K562 (cell line): ENCODE results near the gene DSG3. TPM values are rescaled to one million over a fixed set of nuclear protein-coding genes. Genes with fewer than 3 reads are reported as not detected.
A peak's percentile ranks its signal among the peaks of the same experiment; 100 is the strongest.

Experiments used
- ARID4B ChIP-seq: sonication (generic); formaldehyde crosslinking; IDR thresholded peaks from 2 replicates; pipeline ENCODE4 v1.8.0; 2022; ENCODE audit warnings: mild to moderate bottlenecking, missing genetic modification reagents
- ATF6 ChIP-seq: sonication (generic); formaldehyde crosslinking; IDR thresholded peaks from 2 replicates; pipeline ENCODE4 v1.4.0; 2020; ENCODE audit warnings: mild to moderate bottlenecking, missing genetic modification reagents
- CREB3L1 ChIP-seq: fragments of 450-650 bp; IDR thresholded peaks from 2 replicates; pipeline ENCODE4 v1.6.1; 2014; ENCODE audit warnings: low read depth, mild to moderate bottlenecking, moderate library complexity, borderline replicate concordance
- CTBP1 ChIP-seq: fragments of 450-650 bp; IDR thresholded peaks from 2 replicates; pipeline ENCODE4 v1.6.1; 2016; ENCODE audit warnings: borderline replicate concordance
- CXXC5 ChIP-seq: fragments of 250-450 bp; sonication (Bioruptor Pico); IDR thresholded peaks from 2 replicates; pipeline ENCODE4 v1.8.0; 2022; ENCODE audit warnings: inconsistent platforms, mild to moderate bottlenecking, moderate library complexity
- E2F6 ChIP-seq, 2 experiments: IDR thresholded peaks; 2 replicates each; pipeline ENCODE4 v1.6.1; 2011; ENCODE audit warnings: borderline replicate concordance in 1 of 2, control low read depth in 1 of 2, low read depth in 1 of 2, low read length in 1 of 2, mild to moderate bottlenecking in 1 of 2, mixed read lengths in 1 of 2, moderate library complexity in 1 of 2; ENCODE audit not compliant: insufficient read depth in 1 of 2, insufficient read length in 1 of 2, poor library complexity in 1 of 2, severe bottlenecking in 1 of 2; ENCODE audit errors: extremely low read depth in 1 of 2
- MAZ ChIP-seq, 2 experiments: fragments of 450-650 bp in 1 of 2; sonication (generic) in 1 of 2; formaldehyde crosslinking; IDR thresholded peaks in 1 of 2; conservative IDR thresholded peaks in 1 of 2; 2 replicates each; pipeline versions ENCODE4 v1.4.0 to v1.5.0; 2020; ENCODE audit warnings: mild to moderate bottlenecking in 1 of 2, missing genetic modification reagents in 1 of 2
- MYC ChIP-seq, 2 experiments: fragments of 250-450 bp in 1 of 2; sonication (Bioruptor Pico) in 1 of 2; IDR thresholded peaks; 2 replicates each; pipeline versions ENCODE4 v1.5.1 to v1.6.1; 2012 to 2021; ENCODE audit warnings: low read depth in 2 of 2, borderline replicate concordance in 1 of 2, improper control_type of control experiment in 1 of 2, low read length in 1 of 2, mild to moderate bottlenecking in 1 of 2, moderate library complexity in 1 of 2
- POLR2A ChIP-seq: fragments of 450-650 bp; conservative IDR thresholded peaks from 2 replicates; pipeline ENCODE4 v1.6.1; 2016
- POLR2H ChIP-seq: IDR thresholded peaks from 2 replicates; pipeline ENCODE4 v1.6.1; 2016; ENCODE audit warnings: missing genetic modification characterization, low read depth, mild to moderate bottlenecking, control low read depth, missing compliant biosample characterization, moderate library complexity
- RB1 ChIP-seq: fragments of 450-650 bp; IDR thresholded peaks from 2 replicates; pipeline ENCODE4 v1.6.1; 2017; ENCODE audit warnings: low read depth, mild to moderate bottlenecking
- SMAD3 ChIP-seq: fragments of 450-650 bp; formaldehyde crosslinking; conservative IDR thresholded peaks from 2 replicates; pipeline ENCODE4 v1.4.0; 2020; ENCODE audit warnings: mild to moderate bottlenecking
- SUPT5H ChIP-seq: fragments of 450-650 bp; IDR thresholded peaks from 2 replicates; pipeline ENCODE4 v1.6.1; 2016
- TCF7L2 ChIP-seq: fragments of 150-350 bp; IDR thresholded peaks from 2 replicates; pipeline ENCODE4 v1.6.1; 2016; ENCODE audit warnings: low read depth, mild to moderate bottlenecking, low read length, moderate library complexity
- YY1 ChIP-seq, 3 experiments: IDR thresholded peaks; 2 replicates each; pipeline ENCODE4 v1.6.1; 2011; ENCODE audit warnings: low read length in 2 of 3, mild to moderate bottlenecking in 2 of 3, moderate library complexity in 2 of 3, borderline replicate concordance in 1 of 3, control low read depth in 1 of 3, low read depth in 1 of 3; ENCODE audit not compliant: insufficient read depth in 3 of 3, insufficient replicate concordance in 2 of 3, control insufficient read depth in 1 of 3, insufficient read length in 1 of 3; ENCODE audit errors: extremely low read depth in 1 of 3
- polyA plus RNA-seq, 8 experiments: library from polyadenylated mRNA; depleted of rRNA in 4 of 8; stranded (reverse) in 5 of 8; unstranded in 3 of 8; fragments of >200 nt; fragmentation: Nextera tagmentation in 2 of 8; fragmentation: Illumina TruSeq in 1 of 8; extraction: Ambion mirVana in 2 of 8; extraction: Trizol in 1 of 8; gene quantifications; 2 replicates each; pipeline versions ENCODE4 v1.2.1 to v1.2.3, GENCODE V29; 2011 to 2014; ENCODE audit warnings: inconsistent platforms in 1 of 8, missing spikeins in 1 of 8
- total RNA-seq, 7 experiments: library from RNA; depleted of rRNA in 6 of 7; stranded (reverse); fragments of >200 nt in 6 of 7; fragmentation: Illumina TruSeq in 2 of 7; extraction: Trizol in 2 of 7; gene quantifications; 2 replicates each; pipeline versions ENCODE4 v1.2.1 to v1.2.3, GENCODE V29; 2011 to 2021; ENCODE audit warnings: low replicate concordance in 1 of 7

Gene DSG3
- total and polyA plus RNA-seq, 9 of the 15 experiments (the other 6 are each of a cell fraction or from before 2014, with no cell fraction given), result 0.04 to 0.18 (median 0.07) TPM; not detected in 1

GRCh38 chr18:31497836-31498573, 50.5 kb downstream of the DSG3 start, which contains the start of gene DSG2 (continued):
- TF ChIP-seq ARID4B (CRISPR knock-in tag), result 0 out of 2 replicates have a peak, but pooled peaks have one; percentile 24
- TF ChIP-seq ATF6, result peak; percentile 55; the same call in 1 of the 2 replicates
- TF ChIP-seq TCF7L2, result no peak
- TF ChIP-seq CTBP1, result peak; percentile 75
- TF ChIP-seq SUPT5H, result peak; percentile 58; the same call in 1 of the 2 replicates
- peak; percentile 55 to 73; a peak in 3 of 4 replicates for TF ChIP-seq MAZ (CRISPR knock-in tag; conservative IDR thresholded peaks at IDR 0.05 in 1 of 2, IDR thresholded peaks at IDR 0.05 in 1 of 2)
- peak; percentile 27; the same call in 1 of the 2 replicates for TF ChIP-seq MYC (IDR thresholded peaks at IDR 0.05; ENCODE audit: low read depth, low read length)
- TF ChIP-seq MYC (CRISPR knock-in tag; IDR thresholded peaks at IDR 0.05; ENCODE audit: borderline replicate concordance, low read depth), result no peak; the same call in 1 of the 2 replicates
- peak; percentile 37; the same call in 1 of the 2 replicates for TF ChIP-seq CREB3L1
- peak; percentile 75 for TF ChIP-seq POLR2A
- 0 out of 2 replicates have a peak, but pooled peaks have one; percentile 48 for TF ChIP-seq POLR2H (tag)
- peak; percentile 78 for TF ChIP-seq CXXC5 (CRISPR knock-in tag)
- TF ChIP-seq SMAD3, result no peak
- TF ChIP-seq E2F6 (IDR thresholded peaks at IDR 0.05; ENCODE audit: borderline replicate concordance in 1 of 2, extremely low read depth in 1 of 2, insufficient read depth in 1 of 2, insufficient read length in 1 of 2, low read depth in 1 of 2, low read length in 1 of 2, poor library complexity in 1 of 2, severe bottlenecking in 1 of 2), result peak; percentile 81 to 93
- TF ChIP-seq YY1 (IDR thresholded peaks at IDR 0.05; ENCODE audit: borderline replicate concordance in 1 of 3, control insufficient read depth in 1 of 3, extremely low read depth in 1 of 3, insufficient read depth in 3 of 3, insufficient read length in 1 of 3, insufficient replicate concordance in 2 of 3, low read depth in 1 of 3, low read length in 2 of 3), result peak; percentile 1 to 79 (median 62)
- TF ChIP-seq RB1, result peak; percentile 83; the same call in 1 of the 2 replicates
